ENCODE data around the gene SEMA4A. TPM values are rescaled to one million over a fixed set of nuclear protein-coding genes. Genes with fewer than 3 reads are reported as not detected.
"Not testable (repeated sequence)": the region's sequence is repeated elsewhere in the genome, so short reads cannot be mapped to it uniquely, and the experiment has no call there.

The SEMA4A gene
- total RNA-seq, 3 donors from 2014 or later = 1.4 to 21.5 (median 9.2) TPM

- Histone ChIP-seq H3K4me3 (peak overlapping the region; percentile 95 to 100 (median 98)), H3K4me1 (peaks cover 3 to 28% of the 10 kb centered on the region in 2 donors), H3K9me3 (no peaks in the 10 kb centered on the region), H3K27me3 (no peaks in the 10 kb centered on the region), H3K36me3 (no peaks in the 10 kb centered on the region), H3K27ac (peak overlapping the region; percentile 97 to 98)
- peak; percentile 75 to 76 for DNase-seq (ENCODE audit: low spot score in 2 of 2)
- TF ChIP-seq POLR2AphosphoS5 (IDR thresholded peaks at IDR 0.05) (peak; percentile 69 to 81 (median 72)), POLR2A (IDR thresholded peaks at IDR 0.05) (no peak)
- intact Hi-C loops (cut with DNase I; ENCODE audit: low total_unique reads) = no loop called here
Measured at GRCh38 chr1:156115514-156116374, 37.6 kb upstream of the SEMA4A start.

- H3K27me3 ChIP-seq; H3K9me3 ChIP-seq; DNase-seq (ENCODE audit: low spot score in 2 of 2); intact Hi-C loops (cut with DNase I; ENCODE audit: low total_unique reads); H3K36me3 ChIP-seq: not testable (repeated sequence)
- Histone ChIP-seq H3K27ac (peak overlapping the region; percentile 97 to 98), H3K4me3 (peak overlapping the region; percentile 95 to 100 (median 98)), H3K4me1 (peaks cover 9 to 34% of the 10 kb centered on the region in 2 donors)
Measured at GRCh38 chr1:156116731-156117130, 36.7 kb upstream of the SEMA4A start.

- Histone ChIP-seq H3K4me3 (peak overlapping the region; percentile 95 to 100 (median 98)), H3K36me3 (no peaks in the 10 kb centered on the region), H3K9me3 (no peaks in the 10 kb centered on the region), H3K27ac (peak overlapping the region; percentile 94 to 98), H3K4me1 (peaks cover 10 to 43% of the 10 kb centered on the region in 2 donors), H3K27me3 (no peaks in the 10 kb centered on the region)
- TF ChIP-seq CTCF (IDR thresholded peaks at IDR 0.05) (no peak), POLR2AphosphoS5 (IDR thresholded peaks at IDR 0.05) (no peak), POLR2A (IDR thresholded peaks at IDR 0.05) (no peak)
- intact Hi-C loops (cut with DNase I; ENCODE audit: low total_unique reads) = no loop called here
- DNase-seq (ENCODE audit: low spot score in 2 of 2) = no peak
Measured at GRCh38 chr1:156117414-156118176, 35.8 kb upstream of the SEMA4A start.

- no peaks in the 10 kb centered on the region for H3K27me3 ChIP-seq
- no peaks in the 10 kb centered on the region for H3K9me3 ChIP-seq
- peak in 1 of 2 donors; percentile 73 for DNase-seq (ENCODE audit: low spot score in 2 of 2)
- peaks cover 10 to 48% of the 10 kb centered on the region in 2 donors for H3K4me1 ChIP-seq
- H3K27ac ChIP-seq = peak overlapping the region; percentile 94 to 98
- no peaks in the 10 kb centered on the region for H3K36me3 ChIP-seq
- intact Hi-C loops (cut with DNase I; ENCODE audit: low total_unique reads) = no loop called here
- H3K4me3 ChIP-seq = peak overlapping the region; percentile 95 to 100 (median 98)
- TF ChIP-seq POLR2AphosphoS5 (IDR thresholded peaks at IDR 0.05) = peak in 1 of 3 donors; percentile 52
- peak in 1 of 3 donors; percentile 9 for TF ChIP-seq CTCF (IDR thresholded peaks at IDR 0.05)
- TF ChIP-seq POLR2A (IDR thresholded peaks at IDR 0.05) = peak; percentile 15
Measured at GRCh38 chr1:156118177-156118868, 35.1 kb upstream of the SEMA4A start.

- TF ChIP-seq POLR2AphosphoS5 (IDR thresholded peaks at IDR 0.05) (no peak), CTCF (IDR thresholded peaks at IDR 0.05) (no peak)
- Histone ChIP-seq H3K27ac (peak overlapping the region; percentile 94 to 98), H3K4me1 (peaks cover 18 to 51% of the 10 kb centered on the region in 2 donors), H3K9me3 (no peaks in the 10 kb centered on the region), H3K36me3 (no peaks in the 10 kb centered on the region), H3K4me3 (peak overlapping the region; percentile 95 to 100 (median 98)), H3K27me3 (no peaks in the 10 kb centered on the region)
- intact Hi-C loops (cut with DNase I; ENCODE audit: low total_unique reads) = no loop called here
- DNase-seq (ENCODE audit: low spot score in 2 of 2) = no peak
Measured at GRCh38 chr1:156119503-156120209, 33.7 kb upstream of the SEMA4A start.
